ENCODE results near the gene TUBB.

DNA sequence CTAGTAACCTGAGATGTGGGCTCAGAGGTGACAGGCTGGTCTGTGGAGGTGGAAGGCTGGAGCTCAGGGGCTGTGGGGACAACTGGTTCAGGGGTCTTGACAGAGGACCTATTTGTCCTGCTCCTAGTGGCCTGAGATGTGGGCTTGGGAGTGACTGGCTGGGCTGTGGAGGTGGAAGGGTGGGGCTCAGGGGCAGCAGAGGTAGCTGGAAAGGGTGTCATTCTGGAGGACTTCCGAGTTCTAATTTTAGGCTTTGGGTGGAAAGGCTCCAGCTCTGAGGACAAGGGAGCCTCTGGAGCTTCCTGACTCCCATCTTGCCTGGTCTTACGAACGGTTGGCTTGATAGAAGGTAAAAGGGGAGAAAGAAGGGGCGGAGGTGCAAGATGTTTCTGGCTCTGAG is 14.5 kb upstream of the TUBB start:
- TF ChIP-seq, protein P1, sequence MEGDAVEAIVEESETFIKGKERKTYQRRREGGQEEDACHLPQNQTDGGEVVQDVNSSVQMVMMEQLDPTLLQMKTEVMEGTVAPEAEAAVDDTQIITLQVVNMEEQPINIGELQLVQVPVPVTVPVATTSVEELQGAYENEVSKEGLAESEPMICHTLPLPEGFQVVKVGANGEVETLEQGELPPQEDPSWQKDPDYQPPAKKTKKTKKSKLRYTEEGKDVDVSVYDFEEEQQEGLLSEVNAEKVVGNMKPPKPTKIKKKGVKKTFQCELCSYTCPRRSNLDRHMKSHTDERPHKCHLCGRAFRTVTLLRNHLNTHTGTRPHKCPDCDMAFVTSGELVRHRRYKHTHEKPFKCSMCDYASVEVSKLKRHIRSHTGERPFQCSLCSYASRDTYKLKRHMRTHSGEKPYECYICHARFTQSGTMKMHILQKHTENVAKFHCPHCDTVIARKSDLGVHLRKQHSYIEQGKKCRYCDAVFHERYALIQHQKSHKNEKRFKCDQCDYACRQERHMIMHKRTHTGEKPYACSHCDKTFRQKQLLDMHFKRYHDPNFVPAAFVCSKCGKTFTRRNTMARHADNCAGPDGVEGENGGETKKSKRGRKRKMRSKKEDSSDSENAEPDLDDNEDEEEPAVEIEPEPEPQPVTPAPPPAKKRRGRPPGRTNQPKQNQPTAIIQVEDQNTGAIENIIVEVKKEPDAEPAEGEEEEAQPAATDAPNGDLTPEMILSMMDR (IDR thresholded peaks at IDR 0.05): no peak
- no peak for TF ChIP-seq POLR2A (IDR thresholded peaks at IDR 0.05)

Data from right lobe of liver (tissue), 4 donors.